WTC11 (cell line): ENCODE results near the gene ZEB2. TPM values are rescaled to one million over a fixed set of nuclear protein-coding genes. Genes with fewer than 3 reads are reported as not detected.

ENCODE experiments used
- ATAC-seq: fragments of 200-7000 bp; cut with Tn5 transposase; 2 replicates; pipeline ENCODE4 v1.10.0; 2021; ENCODE audit warnings: mild to moderate bottlenecking, moderate library complexity
- CTCF ChIA-PET: fragments of 300-600 bp; sonication (Branson Sonifier 250); formaldehyde crosslinking; loops from one replicate; lab custom pipeline; 2021; ENCODE audit warnings: antibody characterized with exemption; lab: Charles Lee
- POLR2A ChIA-PET: fragments of 350-600 bp; sonication (Branson Sonifier 250); formaldehyde crosslinking; loops from one replicate; lab custom pipeline; 2021; ENCODE audit warnings: antibody characterized with exemption; lab: Charles Lee
- DNase-seq: peaks from one replicate; pipeline ENCODE4 v3.0.0; 2021; ENCODE audit warnings: low spot score
- H3K27ac Mint-ChIP-seq: 2 replicates; pipeline ENCODE4 v1.8.0; 2021; ENCODE audit warnings: mixed read lengths
- H3K27me3 Mint-ChIP-seq: 2 replicates; pipeline ENCODE4 v1.8.0; 2021; ENCODE audit warnings: low read depth, mild to moderate bottlenecking, moderate library complexity, mixed read lengths
- H3K36me3 Mint-ChIP-seq: 2 replicates; pipeline ENCODE4 v1.8.0; 2021; ENCODE audit warnings: mixed read lengths
- H3K4me1 Mint-ChIP-seq: 2 replicates; pipeline ENCODE4 v1.8.0; 2022; ENCODE audit warnings: mixed read lengths
- H3K4me3 Mint-ChIP-seq: 2 replicates; pipeline ENCODE4 v1.8.0; 2021; ENCODE audit warnings: mild to moderate bottlenecking, moderate library complexity, mixed read lengths
- H3K9me3 Mint-ChIP-seq: 2 replicates; pipeline ENCODE4 v1.8.0; 2021; ENCODE audit warnings: mixed read lengths
- FOXK1 ChIP-seq: sonication (generic); formaldehyde crosslinking; IDR thresholded peaks from 2 replicates; pipeline ENCODE4 v1.8.0; 2022; ENCODE audit warnings: mild to moderate bottlenecking, moderate library complexity, missing genetic modification reagents
- FOXP1 ChIP-seq: sonication (generic); formaldehyde crosslinking; IDR thresholded peaks from 2 replicates; pipeline ENCODE4 v1.8.0; 2022; ENCODE audit warnings: missing genetic modification reagents, mild to moderate bottlenecking, moderate library complexity, borderline replicate concordance
- KAT7 ChIP-seq: sonication (generic); formaldehyde crosslinking; IDR thresholded peaks from 2 replicates; pipeline ENCODE4 v1.8.1; 2023; ENCODE audit warnings: missing genetic modification reagents, mild to moderate bottlenecking, borderline replicate concordance
- NR2C2 ChIP-seq: sonication (generic); formaldehyde crosslinking; IDR thresholded peaks from 2 replicates; pipeline ENCODE4 v1.8.0; 2022; ENCODE audit warnings: mild to moderate bottlenecking, missing genetic modification reagents
- TEAD1 ChIP-seq: sonication (generic); formaldehyde crosslinking; IDR thresholded peaks from 2 replicates; pipeline ENCODE4 v1.8.0; 2022; ENCODE audit warnings: mild to moderate bottlenecking, missing genetic modification reagents
- ZNF219 ChIP-seq: sonication (generic); formaldehyde crosslinking; IDR thresholded peaks from 2 replicates; pipeline ENCODE4 v1.8.0; 2023; ENCODE audit warnings: missing genetic modification reagents, mild to moderate bottlenecking, borderline replicate concordance
- ZNF317 ChIP-seq: sonication (generic); formaldehyde crosslinking; IDR thresholded peaks from 2 replicates; pipeline ENCODE4 v1.8.1; 2023; ENCODE audit warnings: low read depth, mild to moderate bottlenecking, moderate library complexity, missing genetic modification reagents, borderline replicate concordance
- ZNF396 ChIP-seq: fragments of 250-450 bp; sonication (Bioruptor Pico); IDR thresholded peaks from 2 replicates; pipeline ENCODE4 v1.8.0; 2021; ENCODE audit warnings: mild to moderate bottlenecking, moderate library complexity, borderline replicate concordance
- ZNF416 ChIP-seq: fragments of 250-450 bp; sonication (Bioruptor Pico); IDR thresholded peaks from 2 replicates; pipeline ENCODE4 v1.9.0; 2021; ENCODE audit warnings: mild to moderate bottlenecking, inconsistent platforms
- total RNA-seq: library from RNA; stranded (reverse); gene quantifications from 3 replicates; pipeline ENCODE4 v1.2.3, GENCODE V29; 2021
- TF ChIP-seq, protein P1 (sequence below): sonication (generic); formaldehyde crosslinking; IDR thresholded peaks from 2 replicates; pipeline ENCODE4 v1.8.1; 2022; ENCODE audit warnings: missing genetic modification reagents, borderline replicate concordance
- TF ChIP-seq, protein P2 (sequence below): fragments of 250-450 bp; sonication (Bioruptor Pico); IDR thresholded peaks from 2 replicates; pipeline ENCODE4 v1.9.0; 2021; ENCODE audit warnings: mild to moderate bottlenecking, borderline replicate concordance
- TF ChIP-seq, protein P3 (sequence below): sonication (generic); formaldehyde crosslinking; IDR thresholded peaks from 2 replicates; pipeline ENCODE4 v1.8.1; 2023; ENCODE audit warnings: mild to moderate bottlenecking, missing genetic modification reagents
- TF ChIP-seq, protein P4 (sequence below): fragments of 250-450 bp; sonication (Bioruptor Pico); IDR thresholded peaks from 2 replicates; pipeline ENCODE4 v1.9.0; 2021; ENCODE audit warnings: mild to moderate bottlenecking
- TF ChIP-seq, protein P5 (sequence below): sonication (generic); formaldehyde crosslinking; IDR thresholded peaks from 2 replicates; pipeline ENCODE4 v1.8.1; 2023; ENCODE audit warnings: mild to moderate bottlenecking, missing genetic modification reagents, moderate library complexity

The ZEB2 gene
- total RNA-seq, 1 experiment from 2014 or later, result 0.42 TPM

DNA sequence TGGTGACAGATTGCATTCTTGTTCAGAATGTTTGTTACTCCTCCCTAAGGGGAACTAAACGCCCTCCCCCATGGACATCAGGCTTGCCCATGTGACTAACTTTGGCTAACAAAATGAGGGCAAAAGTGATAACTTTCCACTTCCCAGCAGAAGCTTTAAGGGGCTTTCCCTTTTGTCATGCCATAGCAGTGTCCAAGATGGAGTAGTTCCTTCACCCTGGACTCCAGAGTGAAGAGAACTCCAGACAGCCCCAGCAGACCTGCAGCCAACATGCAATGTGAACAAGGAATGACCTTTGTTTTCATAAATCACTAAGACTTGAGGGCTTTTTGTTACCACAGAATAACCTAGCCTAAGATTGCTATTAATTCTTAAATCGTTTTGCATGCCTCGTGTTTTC, 163.5 kb downstream of the ZEB2 start (continued):
- TF ChIP-seq, protein P1, sequence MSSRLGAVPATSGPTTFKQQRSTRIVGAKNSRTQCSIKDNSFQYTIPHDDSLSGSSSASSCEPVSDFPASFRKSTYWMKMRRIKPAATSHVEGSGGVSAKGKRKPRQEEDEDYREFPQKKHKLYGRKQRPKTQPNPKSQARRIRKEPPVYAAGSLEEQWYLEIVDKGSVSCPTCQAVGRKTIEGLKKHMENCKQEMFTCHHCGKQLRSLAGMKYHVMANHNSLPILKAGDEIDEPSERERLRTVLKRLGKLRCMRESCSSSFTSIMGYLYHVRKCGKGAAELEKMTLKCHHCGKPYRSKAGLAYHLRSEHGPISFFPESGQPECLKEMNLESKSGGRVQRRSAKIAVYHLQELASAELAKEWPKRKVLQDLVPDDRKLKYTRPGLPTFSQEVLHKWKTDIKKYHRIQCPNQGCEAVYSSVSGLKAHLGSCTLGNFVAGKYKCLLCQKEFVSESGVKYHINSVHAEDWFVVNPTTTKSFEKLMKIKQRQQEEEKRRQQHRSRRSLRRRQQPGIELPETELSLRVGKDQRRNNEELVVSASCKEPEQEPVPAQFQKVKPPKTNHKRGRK, result no peak
- TF ChIP-seq ZNF219, result no peak
- TF ChIP-seq, protein P2, sequence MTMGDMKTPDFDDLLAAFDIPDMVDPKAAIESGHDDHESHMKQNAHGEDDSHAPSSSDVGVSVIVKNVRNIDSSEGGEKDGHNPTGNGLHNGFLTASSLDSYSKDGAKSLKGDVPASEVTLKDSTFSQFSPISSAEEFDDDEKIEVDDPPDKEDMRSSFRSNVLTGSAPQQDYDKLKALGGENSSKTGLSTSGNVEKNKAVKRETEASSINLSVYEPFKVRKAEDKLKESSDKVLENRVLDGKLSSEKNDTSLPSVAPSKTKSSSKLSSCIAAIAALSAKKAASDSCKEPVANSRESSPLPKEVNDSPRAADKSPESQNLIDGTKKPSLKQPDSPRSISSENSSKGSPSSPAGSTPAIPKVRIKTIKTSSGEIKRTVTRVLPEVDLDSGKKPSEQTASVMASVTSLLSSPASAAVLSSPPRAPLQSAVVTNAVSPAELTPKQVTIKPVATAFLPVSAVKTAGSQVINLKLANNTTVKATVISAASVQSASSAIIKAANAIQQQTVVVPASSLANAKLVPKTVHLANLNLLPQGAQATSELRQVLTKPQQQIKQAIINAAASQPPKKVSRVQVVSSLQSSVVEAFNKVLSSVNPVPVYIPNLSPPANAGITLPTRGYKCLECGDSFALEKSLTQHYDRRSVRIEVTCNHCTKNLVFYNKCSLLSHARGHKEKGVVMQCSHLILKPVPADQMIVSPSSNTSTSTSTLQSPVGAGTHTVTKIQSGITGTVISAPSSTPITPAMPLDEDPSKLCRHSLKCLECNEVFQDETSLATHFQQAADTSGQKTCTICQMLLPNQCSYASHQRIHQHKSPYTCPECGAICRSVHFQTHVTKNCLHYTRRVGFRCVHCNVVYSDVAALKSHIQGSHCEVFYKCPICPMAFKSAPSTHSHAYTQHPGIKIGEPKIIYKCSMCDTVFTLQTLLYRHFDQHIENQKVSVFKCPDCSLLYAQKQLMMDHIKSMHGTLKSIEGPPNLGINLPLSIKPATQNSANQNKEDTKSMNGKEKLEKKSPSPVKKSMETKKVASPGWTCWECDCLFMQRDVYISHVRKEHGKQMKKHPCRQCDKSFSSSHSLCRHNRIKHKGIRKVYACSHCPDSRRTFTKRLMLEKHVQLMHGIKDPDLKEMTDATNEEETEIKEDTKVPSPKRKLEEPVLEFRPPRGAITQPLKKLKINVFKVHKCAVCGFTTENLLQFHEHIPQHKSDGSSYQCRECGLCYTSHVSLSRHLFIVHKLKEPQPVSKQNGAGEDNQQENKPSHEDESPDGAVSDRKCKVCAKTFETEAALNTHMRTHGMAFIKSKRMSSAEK (CRISPR knock-in tag), result no peak
- TF ChIP-seq ZNF416 (CRISPR knock-in tag), result no peak
- TF ChIP-seq ZNF317, result no peak
- TF ChIP-seq, protein P3, sequence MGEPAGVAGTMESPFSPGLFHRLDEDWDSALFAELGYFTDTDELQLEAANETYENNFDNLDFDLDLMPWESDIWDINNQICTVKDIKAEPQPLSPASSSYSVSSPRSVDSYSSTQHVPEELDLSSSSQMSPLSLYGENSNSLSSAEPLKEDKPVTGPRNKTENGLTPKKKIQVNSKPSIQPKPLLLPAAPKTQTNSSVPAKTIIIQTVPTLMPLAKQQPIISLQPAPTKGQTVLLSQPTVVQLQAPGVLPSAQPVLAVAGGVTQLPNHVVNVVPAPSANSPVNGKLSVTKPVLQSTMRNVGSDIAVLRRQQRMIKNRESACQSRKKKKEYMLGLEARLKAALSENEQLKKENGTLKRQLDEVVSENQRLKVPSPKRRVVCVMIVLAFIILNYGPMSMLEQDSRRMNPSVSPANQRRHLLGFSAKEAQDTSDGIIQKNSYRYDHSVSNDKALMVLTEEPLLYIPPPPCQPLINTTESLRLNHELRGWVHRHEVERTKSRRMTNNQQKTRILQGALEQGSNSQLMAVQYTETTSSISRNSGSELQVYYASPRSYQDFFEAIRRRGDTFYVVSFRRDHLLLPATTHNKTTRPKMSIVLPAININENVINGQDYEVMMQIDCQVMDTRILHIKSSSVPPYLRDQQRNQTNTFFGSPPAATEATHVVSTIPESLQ, result no peak
- no peak for TF ChIP-seq NR2C2 (CRISPR knock-in tag)

DNA sequence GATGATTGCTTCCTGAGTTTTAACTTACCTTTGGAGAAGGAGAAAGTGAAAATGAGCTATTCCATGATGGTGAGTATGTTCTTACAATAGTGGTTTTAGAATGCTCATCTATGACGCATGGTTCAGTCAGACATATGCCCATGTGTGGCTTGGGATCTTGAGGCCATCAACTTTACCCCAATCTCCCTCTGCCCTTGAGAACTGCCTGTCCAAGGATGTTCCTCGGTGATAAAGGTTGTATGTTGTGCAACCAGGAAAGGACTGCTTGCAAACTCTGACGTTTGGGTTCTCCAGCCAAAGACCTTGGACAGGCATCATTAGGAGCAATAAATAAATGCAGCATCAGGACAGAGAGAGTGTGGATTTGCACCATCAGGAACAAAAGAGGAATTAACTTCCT, 165.0 kb downstream of the ZEB2 start:
- POLR2A ChIA-PET, result no interaction called here
- TF ChIP-seq ZNF396 (CRISPR knock-in tag) (no peak), ZNF219 (no peak), KAT7 (CRISPR knock-in tag) (no peak), FOXK1 (no peak), FOXP1 (CRISPR knock-in tag) (no peak), TEAD1 (CRISPR knock-in tag) (no peak)
- TF ChIP-seq, protein P4, sequence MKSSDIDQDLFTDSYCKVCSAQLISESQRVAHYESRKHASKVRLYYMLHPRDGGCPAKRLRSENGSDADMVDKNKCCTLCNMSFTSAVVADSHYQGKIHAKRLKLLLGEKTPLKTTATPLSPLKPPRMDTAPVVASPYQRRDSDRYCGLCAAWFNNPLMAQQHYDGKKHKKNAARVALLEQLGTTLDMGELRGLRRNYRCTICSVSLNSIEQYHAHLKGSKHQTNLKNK (CRISPR knock-in tag), result no peak
- TF ChIP-seq, all 79 proteins: peak for 0
- Mint-ChIP-seq H3K36me3 (no peaks in the 10 kb centered on the region), H3K9me3 (no peaks in the 10 kb centered on the region), H3K27ac (no peak overlapping the region), H3K4me1 (peaks cover 29% of the 10 kb centered on the region), H3K27me3 (no peaks in the 10 kb centered on the region; the same call in 1 of the 2 replicates), H3K4me3 (no peak overlapping the region)
- ATAC-seq (no peak), DNase-seq (no peak)
- CTCF ChIA-PET, result no interaction called here

DNA sequence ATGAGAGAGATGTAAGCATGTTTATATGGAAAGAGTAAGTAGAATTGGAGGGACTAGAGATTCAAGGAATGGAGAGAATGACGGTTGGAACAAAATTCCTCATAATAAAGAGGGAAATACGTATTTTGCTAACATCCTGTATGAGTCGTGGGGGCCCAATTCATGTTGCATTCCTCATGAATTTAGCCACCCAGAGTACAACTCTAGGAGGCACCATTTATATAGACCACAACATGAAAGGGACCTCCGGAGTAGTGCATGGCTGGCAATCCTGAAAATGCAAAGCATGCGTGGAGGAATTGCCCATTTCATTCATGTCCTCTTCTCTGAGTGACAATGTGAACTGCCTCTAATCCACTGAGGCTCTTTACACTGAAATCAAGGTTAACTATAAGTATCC, 168.2 kb downstream of the ZEB2 start:
- Mint-ChIP-seq H3K4me3 (no peak overlapping the region), H3K9me3 (no peaks in the 10 kb centered on the region), H3K27me3 (peaks cover 7% of the 10 kb centered on the region; the same call in 1 of the 2 replicates), H3K4me1 (peaks cover 46% of the 10 kb centered on the region), H3K27ac (no peak overlapping the region), H3K36me3 (no peaks in the 10 kb centered on the region)
- ATAC-seq (no peak), DNase-seq (no peak)
- POLR2A ChIA-PET, result no interaction called here
- TF ChIP-seq, protein P5, sequence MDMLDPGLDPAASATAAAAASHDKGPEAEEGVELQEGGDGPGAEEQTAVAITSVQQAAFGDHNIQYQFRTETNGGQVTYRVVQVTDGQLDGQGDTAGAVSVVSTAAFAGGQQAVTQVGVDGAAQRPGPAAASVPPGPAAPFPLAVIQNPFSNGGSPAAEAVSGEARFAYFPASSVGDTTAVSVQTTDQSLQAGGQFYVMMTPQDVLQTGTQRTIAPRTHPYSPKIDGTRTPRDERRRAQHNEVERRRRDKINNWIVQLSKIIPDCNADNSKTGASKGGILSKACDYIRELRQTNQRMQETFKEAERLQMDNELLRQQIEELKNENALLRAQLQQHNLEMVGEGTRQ (CRISPR knock-in tag), result no peak
- CTCF ChIA-PET, result no interaction called here
